B cell (primary cell): Measurements from ENCODE around the gene LRRC8B. TPM values are rescaled to one million over a fixed set of nuclear protein-coding genes. Genes with fewer than 3 reads are reported as not detected.

ENCODE experiments used
- ATAC-seq: fragments of 200-7000 bp; cut with Tn5 transposase; one replicate; pipeline ENCODE4 v1.10.0; 2021; ENCODE audit warnings: low read depth, mild to moderate bottlenecking, moderate number of reproducible peaks, moderate library complexity
- CTCF ChIA-PET: fragments of 350-600 bp; sonication (Branson Sonifier 250); formaldehyde crosslinking; loops from one replicate; lab custom pipeline; 2021; ENCODE audit warnings: antibody characterized with exemption, inconsistent platforms; lab: Charles Lee
- POLR2A ChIA-PET: fragments of 350-600 bp; sonication (Branson Sonifier 250); formaldehyde crosslinking; loops from one replicate; lab custom pipeline; 2021; ENCODE audit warnings: antibody characterized with exemption; lab: Charles Lee
- DNase-seq: peaks from one replicate; pipeline ENCODE4 v3.0.0; 2013
- H2AFZ ChIP-seq: 2 replicates; pipeline ENCODE4 v1.6.1; 2012; ENCODE audit warnings: mild to moderate bottlenecking, low read depth, low read length; ENCODE audit not compliant: insufficient read depth, poor library complexity, severe bottlenecking
- H3K27ac ChIP-seq, 2 donors: 1 replicate in 1 of 2; 2 replicates in 1 of 2; pipeline ENCODE4 v1.5.1; 2012 to 2013; ENCODE audit warnings: low read length in 2 of 2, mild to moderate bottlenecking in 2 of 2, moderate library complexity in 1 of 2
- H3K27me3 ChIP-seq, 4 experiments: fragments of 200-600 bp in 1 of 4; sonication (generic) in 1 of 4; replicated peaks in 1 of 4; 1 replicate in 2 of 4; 2 replicates in 2 of 4; pipeline versions ENCODE4 v1.6.1 to v1.7.0; 2013 to 2016; ENCODE audit warnings: low read length in 3 of 4, mild to moderate bottlenecking in 2 of 4, mixed read lengths in 1 of 4, moderate library complexity in 1 of 4; ENCODE audit not compliant: insufficient read depth in 4 of 4, control insufficient read depth in 3 of 4; ENCODE audit errors: control extremely low read depth in 1 of 4
- H3K36me3 ChIP-seq, 2 experiments: replicated peaks in 1 of 2; 1 replicate in 1 of 2; 2 replicates in 1 of 2; pipeline versions ENCODE4 v1.6.1 to v1.7.1; 2013; ENCODE audit warnings: low read length in 1 of 2; ENCODE audit not compliant: insufficient read depth in 2 of 2, control insufficient read depth in 1 of 2; ENCODE audit errors: control extremely low read depth in 1 of 2, extremely low read depth in 1 of 2
- H3K4me1 ChIP-seq, 2 donors: fragments of 200-600 bp in 1 of 2; sonication (generic) in 1 of 2; 1 replicate in 1 of 2; 2 replicates in 1 of 2; pipeline versions ENCODE4 v1.5.1 to v1.6.1; 2013 to 2017; ENCODE audit warnings: low read length in 2 of 2; ENCODE audit not compliant: control insufficient read depth in 2 of 2, insufficient read depth in 2 of 2
- H3K4me2 ChIP-seq: replicated peaks from 2 replicates; pipeline ENCODE3; 2012; ENCODE audit warnings: mild to moderate bottlenecking, low read depth, low read length; ENCODE audit not compliant: poor library complexity, severe bottlenecking
- H3K4me3 ChIP-seq, 5 experiments: fragments of 200-600 bp in 1 of 5; sonication (generic) in 1 of 5; 1 replicate in 3 of 5; 2 replicates in 2 of 5; pipeline versions ENCODE4 v1.5.1 to v1.7.0; 2011 to 2016; ENCODE audit warnings: low read length in 4 of 5, mild to moderate bottlenecking in 4 of 5, low read depth in 2 of 5, control low read depth in 1 of 5, moderate library complexity in 1 of 5; ENCODE audit not compliant: insufficient read depth in 1 of 5; ENCODE audit errors: control extremely low read depth in 1 of 5, extremely low read depth in 1 of 5
- H3K79me2 ChIP-seq: fragments of 200-600 bp; sonication (generic); one replicate; pipeline ENCODE4 v1.6.0; 2016; ENCODE audit warnings: low read length; ENCODE audit not compliant: control insufficient read depth, insufficient read depth
- H3K9ac ChIP-seq: fragments of 200-600 bp; sonication (generic); 2 replicates; pipeline ENCODE4 v1.6.1; 2017; ENCODE audit warnings: mild to moderate bottlenecking, low read length, moderate library complexity
- H3K9me3 ChIP-seq, 3 donors: one replicate each; pipeline versions ENCODE4 v1.6.1 to v1.7.1; 2013; ENCODE audit warnings: low read length in 2 of 3; ENCODE audit not compliant: control insufficient read depth in 2 of 3, insufficient read depth in 1 of 3; ENCODE audit errors: control extremely low read depth in 1 of 3
- H4K20me1 ChIP-seq: 2 replicates; pipeline ENCODE4 v1.6.0; 2012; ENCODE audit warnings: mild to moderate bottlenecking, low read length; ENCODE audit not compliant: insufficient read depth, control insufficient read depth, poor library complexity, severe bottlenecking
- H3K27ac Mint-ChIP-seq: one replicate; pipeline ENCODE4 v1.8.0; 2021; ENCODE audit warnings: mixed read lengths
- H3K27me3 Mint-ChIP-seq: one replicate; pipeline ENCODE4 v1.8.0; 2021; ENCODE audit warnings: mixed read lengths
- H3K4me1 Mint-ChIP-seq: one replicate; pipeline ENCODE4 v1.8.0; 2021; ENCODE audit warnings: mixed read lengths
- H3K4me3 Mint-ChIP-seq: one replicate; pipeline ENCODE4 v1.8.0; 2021; ENCODE audit warnings: mixed read lengths
- H3K9me3 Mint-ChIP-seq: one replicate; pipeline ENCODE4 v1.8.0; 2022; ENCODE audit warnings: mixed read lengths; ENCODE audit not compliant: insufficient read depth
- EZH2 ChIP-seq: IDR thresholded peaks from 2 replicates; pipeline ENCODE4 v1.6.1; 2012; ENCODE audit warnings: borderline replicate concordance, low read depth, mild to moderate bottlenecking, moderate library complexity, low read length; ENCODE audit not compliant: insufficient read depth, poor library complexity, severe bottlenecking
- WGBS: methylation state at CpG from one replicate; pipeline ENCODE4 v1.1.5; 2013; ENCODE audit warnings: missing lambda C conversion rate; ENCODE audit not compliant: insufficient coverage; 5-methylcytosine and 5-hydroxymethylcytosine counted together
- intact Hi-C: fragments of 100-400 bp; cut with micrococcal nuclease; formaldehyde crosslinking; loops from one replicate; pipeline ENCODE4 v1.10.0; 2022
- polyA plus RNA-seq: library from polyadenylated mRNA; depleted of rRNA; stranded (reverse); fragments of >200 nt; gene quantifications from 2 replicates; pipeline ENCODE4 v1.2.3, GENCODE V29; 2012
- total RNA-seq, 2 donors: library from RNA; stranded (reverse); fragments of 120-200 nt in 1 of 2; gene quantifications; 1 replicate in 1 of 2; 2 replicates in 1 of 2; pipeline versions ENCODE4 v1.2.3 to v1.2.4, GENCODE V29; 2013 to 2022
- TF ChIP-seq, protein P1 (sequence below): fragments of 200-600 bp; IDR thresholded peaks from one replicate; pipeline ENCODE4 v1.8.0; 2022; ENCODE audit warnings: antibody characterized with exemption, mild to moderate bottlenecking

LRRC8B gene
- total and polyA plus RNA-seq, 2 donors (not counting 1 experiment from before 2014, with no cell fraction given), result 2.2 to 9.9 TPM

DNA sequence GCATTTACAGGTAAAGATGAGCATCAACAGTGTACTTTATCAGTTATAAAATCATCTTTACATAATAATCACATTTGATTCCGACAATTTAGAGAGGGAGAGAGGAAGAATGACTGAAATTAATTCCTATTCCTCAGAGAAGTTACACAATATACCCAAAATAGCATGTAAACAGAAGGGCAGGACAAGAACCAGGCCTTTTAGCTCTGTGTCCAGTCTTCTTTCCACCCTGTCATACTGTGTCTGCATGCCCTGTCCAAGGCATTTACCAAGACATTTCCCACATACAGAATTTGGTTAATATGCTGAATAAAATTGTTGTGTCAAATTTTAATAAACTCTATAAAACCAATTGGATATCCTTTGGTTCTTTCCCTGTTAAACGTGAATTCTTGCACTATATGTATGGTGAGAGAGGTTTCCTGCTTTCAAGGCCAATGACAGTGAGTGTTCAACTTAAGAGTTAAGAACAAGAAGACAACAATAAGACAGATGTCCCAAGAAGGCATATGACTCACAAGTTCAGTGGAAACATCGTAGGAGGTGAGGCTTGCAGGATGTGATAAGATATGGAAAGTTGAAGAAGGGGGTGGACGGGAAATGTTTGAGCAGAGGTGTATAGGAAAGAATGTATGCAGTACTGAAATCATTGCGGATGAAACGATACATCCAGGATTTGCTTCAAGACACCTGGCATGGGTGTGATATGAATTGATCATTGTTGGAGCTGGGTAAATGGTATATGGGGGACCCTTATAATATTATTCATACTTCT lies 20.8 kb downstream of the LRRC8B start:
- H3K79me2 ChIP-seq, result peaks cover 43% of the 10 kb centered on the region
- 62% methylated on average over 3 of the region's 6 CpGs for whole genome bisulfite sequencing
- ATAC-seq (no peak), DNase-seq (no peak)
- Mint-ChIP-seq H3K27ac (no peak overlapping the region), H3K27me3 (no peaks in the 10 kb centered on the region), H3K4me3 (no peak overlapping the region), H3K9me3 (no peaks in the 10 kb centered on the region), H3K4me1 (peaks cover 15% of the 10 kb centered on the region)
- ChIA-PET POLR2A (no interaction called here), CTCF (no interaction called here)
- H2AFZ ChIP-seq, result no peak overlapping the region
- H3K9me3 ChIP-seq, result no peaks in the 10 kb centered on the region
- H3K27me3 ChIP-seq, result no peaks in the 10 kb centered on the region
- no peak overlapping the region for H3K4me2 ChIP-seq
- H3K9ac ChIP-seq, result no peak overlapping the region
- intact Hi-C loops, result no loop called here
- H3K4me3 ChIP-seq, result no peak overlapping the region
- no peaks in the 10 kb centered on the region for H3K4me1 ChIP-seq
- no peak overlapping the region for H3K27ac ChIP-seq
- H3K36me3 ChIP-seq, result no peaks in the 10 kb centered on the region
- TF ChIP-seq, protein P1, sequence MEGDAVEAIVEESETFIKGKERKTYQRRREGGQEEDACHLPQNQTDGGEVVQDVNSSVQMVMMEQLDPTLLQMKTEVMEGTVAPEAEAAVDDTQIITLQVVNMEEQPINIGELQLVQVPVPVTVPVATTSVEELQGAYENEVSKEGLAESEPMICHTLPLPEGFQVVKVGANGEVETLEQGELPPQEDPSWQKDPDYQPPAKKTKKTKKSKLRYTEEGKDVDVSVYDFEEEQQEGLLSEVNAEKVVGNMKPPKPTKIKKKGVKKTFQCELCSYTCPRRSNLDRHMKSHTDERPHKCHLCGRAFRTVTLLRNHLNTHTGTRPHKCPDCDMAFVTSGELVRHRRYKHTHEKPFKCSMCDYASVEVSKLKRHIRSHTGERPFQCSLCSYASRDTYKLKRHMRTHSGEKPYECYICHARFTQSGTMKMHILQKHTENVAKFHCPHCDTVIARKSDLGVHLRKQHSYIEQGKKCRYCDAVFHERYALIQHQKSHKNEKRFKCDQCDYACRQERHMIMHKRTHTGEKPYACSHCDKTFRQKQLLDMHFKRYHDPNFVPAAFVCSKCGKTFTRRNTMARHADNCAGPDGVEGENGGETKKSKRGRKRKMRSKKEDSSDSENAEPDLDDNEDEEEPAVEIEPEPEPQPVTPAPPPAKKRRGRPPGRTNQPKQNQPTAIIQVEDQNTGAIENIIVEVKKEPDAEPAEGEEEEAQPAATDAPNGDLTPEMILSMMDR, result no peak
- TF ChIP-seq EZH2, result no peak
- H4K20me1 ChIP-seq, result no peaks in the 10 kb centered on the region

DNA sequence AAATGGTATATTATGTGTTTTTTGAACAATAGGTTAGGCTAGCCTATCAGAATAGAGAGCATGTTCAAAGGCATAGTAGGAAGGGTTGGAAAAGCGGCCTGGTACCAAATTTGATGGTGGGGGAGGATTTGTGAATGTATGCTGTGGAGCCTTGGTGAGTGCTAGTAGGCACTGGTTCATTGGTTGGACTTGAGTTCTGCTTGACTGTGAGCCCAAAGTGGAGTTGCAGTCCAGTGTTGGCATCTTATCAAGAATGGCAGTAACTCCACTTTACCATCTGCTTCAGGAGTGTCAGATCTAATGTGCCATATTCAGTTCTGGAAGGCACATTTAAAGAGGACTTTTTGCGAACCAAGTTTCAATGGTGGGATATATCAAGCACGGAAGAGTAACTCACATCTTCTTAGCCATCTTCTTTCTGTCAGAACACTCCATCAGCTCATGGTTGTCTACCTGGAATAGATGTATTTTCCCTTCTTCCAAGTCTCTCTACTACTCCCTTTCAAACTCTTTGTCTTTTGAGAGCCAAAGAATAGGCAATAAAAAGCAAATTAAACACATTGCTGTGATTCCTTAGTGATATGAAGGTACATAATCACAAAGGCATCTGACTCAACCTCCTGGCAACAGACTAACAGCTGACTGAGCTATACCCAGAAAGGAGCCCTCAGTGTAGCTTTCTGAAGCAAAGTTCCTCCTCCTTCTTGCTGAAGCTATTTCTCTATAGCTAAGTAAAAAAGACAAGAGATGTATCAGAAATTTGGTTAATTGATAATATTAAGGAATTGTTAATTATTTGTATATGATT lies 21.7 kb downstream of the LRRC8B start:
- Histone ChIP-seq H2AFZ (no peak overlapping the region), H3K9ac (no peak overlapping the region), H3K4me2 (no peak overlapping the region), H3K36me3 (no peaks in the 10 kb centered on the region), H3K27ac (no peak overlapping the region), H4K20me1 (no peaks in the 10 kb centered on the region), H3K27me3 (no peaks in the 10 kb centered on the region), H3K9me3 (no peaks in the 10 kb centered on the region), H3K4me1 (no peaks in the 10 kb centered on the region), H3K4me3 (no peak overlapping the region), H3K79me2 (peaks cover 41% of the 10 kb centered on the region)
- H3K27ac Mint-ChIP-seq, result no peak overlapping the region
- peaks cover 19% of the 10 kb centered on the region for H3K4me1 Mint-ChIP-seq
- ATAC-seq (no peak), DNase-seq (no peak)
- ChIA-PET CTCF (interaction anchor here (0.5 kb wide), 1 partner anchor 54 kb away, joined by 3 read pairs; no protein-coding TSS in a partner anchor), POLR2A (no interaction called here)
- TF ChIP-seq, protein P1, result no peak
- no peak for TF ChIP-seq EZH2
- 100% methylated on average over 2 of the region's 3 CpGs for WGBS
- H3K27me3 Mint-ChIP-seq, result no peaks in the 10 kb centered on the region
- intact Hi-C loops, result no loop called here
- H3K9me3 Mint-ChIP-seq, result no peaks in the 10 kb centered on the region
- H3K4me3 Mint-ChIP-seq, result no peak overlapping the region
